Activated CD8-positive, alpha-beta T cell treated with anti-CD3 and anti-CD28 coated beads, Interleukin-2, amount 10 ng/mL, durations not matched to agents 7 days and 5 days (primary cell): ENCODE data around the gene OSR1. TPM values are rescaled to one million over a fixed set of nuclear protein-coding genes. Genes with fewer than 3 reads are reported as not detected.

Experiments used
- ATAC-seq: fragments of 150-1000 bp; cut with Tn5 transposase; one replicate; pipeline ENCODE4 v1.10.0; 2021; ENCODE audit warnings: moderate library complexity
- CTCF ChIA-PET: fragments of 350-600 bp; sonication (Branson Sonifier 250); formaldehyde crosslinking; loops from one replicate; lab custom pipeline; 2021; ENCODE audit warnings: antibody characterized with exemption; lab: Charles Lee
- POLR2A ChIA-PET: fragments of 350-600 bp; sonication (Branson Sonifier 250); formaldehyde crosslinking; loops from one replicate; lab custom pipeline; 2021; ENCODE audit warnings: antibody characterized with exemption; lab: Charles Lee
- DNase-seq: peaks from one replicate; pipeline ENCODE4 v3.0.0-alpha.2; 2020
- H3K27ac Mint-ChIP-seq: one replicate; pipeline ENCODE4 v1.8.0; 2021; ENCODE audit warnings: mild to moderate bottlenecking, mixed read lengths
- H3K27me3 Mint-ChIP-seq: one replicate; pipeline ENCODE4 v1.8.0; 2021; ENCODE audit warnings: low read depth, mixed read lengths
- H3K36me3 Mint-ChIP-seq: one replicate; pipeline ENCODE4 v1.8.0; 2021; ENCODE audit warnings: low read depth, mixed read lengths
- H3K4me1 Mint-ChIP-seq: one replicate; pipeline ENCODE4 v1.8.0; 2021; ENCODE audit warnings: low read depth, mixed read lengths
- H3K4me3 Mint-ChIP-seq: one replicate; pipeline ENCODE4 v1.8.0; 2021; ENCODE audit warnings: mild to moderate bottlenecking, mixed read lengths
- H3K9me3 Mint-ChIP-seq: one replicate; pipeline ENCODE4 v1.8.0; 2022; ENCODE audit warnings: mixed read lengths; ENCODE audit not compliant: insufficient read depth
- total RNA-seq, 2 experiments: library from RNA; stranded (reverse); gene quantifications; one replicate each; pipeline ENCODE4 v1.2.3, GENCODE V29; 2021

The OSR1 gene
- total RNA-seq, 2 experiments from 2014 or later = not detected

GRCh38 chr2:19357402-19358241 is 801 bp downstream of the OSR1 start:
- Mint-ChIP-seq H3K27me3 (peaks cover 94% of the 10 kb centered on the region), H3K4me3 (peak overlapping the region; percentile 8), H3K9me3 (no peaks in the 10 kb centered on the region), H3K36me3 (peaks cover 3% of the 10 kb centered on the region), H3K4me1 (peaks cover 44% of the 10 kb centered on the region), H3K27ac (peak overlapping the region; percentile 33)
- DNase-seq (peak; percentile 22), ATAC-seq (no peak)
- ChIA-PET POLR2A (interaction anchor here (5.4 kb wide), 1 partner anchor 10 kb away, joined by 36 read pairs; no protein-coding TSS in a partner anchor), CTCF (interaction anchor here (4.3 kb wide), 1 partner anchor 8 kb away, joined by 18 read pairs; no protein-coding TSS in a partner anchor)

GRCh38 chr2:19356545-19357401 is 1.6 kb downstream of the OSR1 start:
- ATAC-seq (no peak), DNase-seq (peak; percentile 21)
- CTCF ChIA-PET = no interaction called here
- H3K27me3 Mint-ChIP-seq = peaks cover 94% of the 10 kb centered on the region
- peak overlapping the region; percentile 33 for H3K27ac Mint-ChIP-seq
- peaks cover 40% of the 10 kb centered on the region for H3K4me1 Mint-ChIP-seq
- peaks cover 3% of the 10 kb centered on the region for H3K36me3 Mint-ChIP-seq
- H3K4me3 Mint-ChIP-seq = peak overlapping the region; percentile 9
- POLR2A ChIA-PET = interaction anchor here (5.4 kb wide), 1 partner anchor 9 kb away, joined by 36 read pairs; no protein-coding TSS in a partner anchor
- H3K9me3 Mint-ChIP-seq = no peaks in the 10 kb centered on the region

GRCh38 chr2:19355931-19356544 is 2.4 kb downstream of the OSR1 start:
- POLR2A ChIA-PET = no interaction called here
- H3K27ac Mint-ChIP-seq = no peak overlapping the region
- H3K9me3 Mint-ChIP-seq = no peaks in the 10 kb centered on the region
- peaks cover 3% of the 10 kb centered on the region for H3K36me3 Mint-ChIP-seq
- no peak for ATAC-seq
- peak; percentile 15 for DNase-seq
- H3K4me3 Mint-ChIP-seq = peak overlapping the region; percentile 9
- peaks cover 90% of the 10 kb centered on the region for H3K27me3 Mint-ChIP-seq
- peaks cover 35% of the 10 kb centered on the region for H3K4me1 Mint-ChIP-seq
- CTCF ChIA-PET = no interaction called here

- H3K27ac Mint-ChIP-seq = no peak overlapping the region
- peak overlapping the region; percentile 31 for H3K4me3 Mint-ChIP-seq
- peaks cover 88% of the 10 kb centered on the region for H3K27me3 Mint-ChIP-seq
- ChIA-PET POLR2A (no interaction called here), CTCF (no interaction called here)
- ATAC-seq (no peak), DNase-seq (peak; percentile 19)
- H3K4me1 Mint-ChIP-seq = peaks cover 37% of the 10 kb centered on the region
- H3K9me3 Mint-ChIP-seq = no peaks in the 10 kb centered on the region
- peaks cover 3% of the 10 kb centered on the region for H3K36me3 Mint-ChIP-seq
These were observed 3.0 kb downstream of the OSR1 start for GRCh38 chr2:19355416-19355821.

- H3K4me3 Mint-ChIP-seq = no peak overlapping the region
- H3K27ac Mint-ChIP-seq = no peak overlapping the region
- peaks cover 85% of the 10 kb centered on the region for H3K27me3 Mint-ChIP-seq
- POLR2A ChIA-PET = interaction anchor here (0.6 to 1.4 kb wide), 2 partner anchors 9 to 794 kb away, joined by 3 to 4 read pairs; partner anchors contain the start of gene RDH14
- peaks cover 3% of the 10 kb centered on the region for H3K36me3 Mint-ChIP-seq
- H3K4me1 Mint-ChIP-seq = peaks cover 37% of the 10 kb centered on the region
- ATAC-seq (no peak), DNase-seq (peak; percentile 12)
- no peaks in the 10 kb centered on the region for H3K9me3 Mint-ChIP-seq
- CTCF ChIA-PET = interaction anchor here (1.0 kb wide), 1 partner anchor 35 kb away, joined by 3 read pairs; no protein-coding TSS in a partner anchor
These were observed 3.4 kb downstream of the OSR1 start for GRCh38 chr2:19355014-19355405.

- Mint-ChIP-seq H3K4me1 (peaks cover 33% of the 10 kb centered on the region), H3K27me3 (peaks cover 81% of the 10 kb centered on the region), H3K4me3 (no peak overlapping the region), H3K27ac (no peak overlapping the region), H3K36me3 (peaks cover 3% of the 10 kb centered on the region), H3K9me3 (no peaks in the 10 kb centered on the region)
- ChIA-PET CTCF (interaction anchor here (1.1 kb wide), 1 partner anchor 509 kb away, joined by 4 read pairs; no protein-coding TSS in a partner anchor), POLR2A (interaction anchor here (0.6 to 1.4 kb wide), 2 partner anchors 793 to 1015 kb away, joined by 3 read pairs; partner anchors contain the start of gene RDH14)
- ATAC-seq = no peak
- DNase-seq = no peak
These were observed 4.7 kb downstream of the OSR1 start for GRCh38 chr2:19353721-19354050.

GRCh38 chr2:19352946-19353720 is 5.3 kb downstream of the OSR1 start:
- Mint-ChIP-seq H3K27me3 (peaks cover 79% of the 10 kb centered on the region), H3K9me3 (no peaks in the 10 kb centered on the region), H3K4me1 (peaks cover 36% of the 10 kb centered on the region), H3K27ac (no peak overlapping the region), H3K4me3 (no peak overlapping the region), H3K36me3 (peaks cover 3% of the 10 kb centered on the region)
- DNase-seq (no peak), ATAC-seq (no peak)
- CTCF ChIA-PET = interaction anchor here (1.1 kb wide), 1 partner anchor 510 kb away, joined by 4 read pairs; no protein-coding TSS in a partner anchor
- POLR2A ChIA-PET = no interaction called here

GRCh38 chr2:19351899-19352697 is 6.3 kb downstream of the OSR1 start:
- Mint-ChIP-seq H3K27me3 (peaks cover 69% of the 10 kb centered on the region), H3K27ac (no peak overlapping the region), H3K4me1 (peaks cover 31% of the 10 kb centered on the region), H3K4me3 (no peak overlapping the region), H3K36me3 (peaks cover 3% of the 10 kb centered on the region), H3K9me3 (no peaks in the 10 kb centered on the region)
- no peak for DNase-seq
- POLR2A ChIA-PET = no interaction called here
- CTCF ChIA-PET = interaction anchor here (0.8 to 1.0 kb wide), 2 partner anchors 9 to 511 kb away, joined by 3 to 5 read pairs; no protein-coding TSS in a partner anchor
- no peak for ATAC-seq

- ATAC-seq (no peak), DNase-seq (no peak)
- H3K4me3 Mint-ChIP-seq = no peak overlapping the region
- H3K9me3 Mint-ChIP-seq = no peaks in the 10 kb centered on the region
- H3K36me3 Mint-ChIP-seq = peaks cover 5% of the 10 kb centered on the region
- ChIA-PET CTCF (interaction anchor here (1.0 to 3.2 kb wide), 2 partner anchors 10 to 512 kb away, joined by 5 to 11 read pairs; no protein-coding TSS in a partner anchor), POLR2A (no interaction called here)
- no peak overlapping the region for H3K27ac Mint-ChIP-seq
- H3K4me1 Mint-ChIP-seq = peaks cover 30% of the 10 kb centered on the region
- H3K27me3 Mint-ChIP-seq = peaks cover 63% of the 10 kb centered on the region
These were observed 6.9 kb downstream of the OSR1 start for GRCh38 chr2:19351499-19351898.
